ENCODE results near the gene TTR.

TTR gene

GRCh38 chr18:31617031-31617717 is 25.5 kb downstream of the TTR start:
- DNase-seq, result no peak

- DNase-seq, result no peak
Observed at GRCh38 chr18:31618801-31619200, 27.1 kb downstream of the TTR start.

GRCh38 chr18:31619291-31619690 is 27.6 kb downstream of the TTR start:
- no peak for DNase-seq

GRCh38 chr18:31624892-31625640 is 33.4 kb downstream of the TTR start:
- no peak for DNase-seq

- DNase-seq, result no peak
Observed at GRCh38 chr18:31626409-31626808, 34.7 kb downstream of the TTR start.

GRCh38 chr18:31630549-31630948 is 38.9 kb downstream of the TTR start:
- no peak for DNase-seq

GRCh38 chr18:31631526-31631925 is 39.8 kb downstream of the TTR start:
- DNase-seq, result no peak

- DNase-seq, result no peak
Observed at GRCh38 chr18:31632356-31632755, 40.7 kb downstream of the TTR start.

GRCh38 chr18:31633392-31634330 is 42.0 kb downstream of the TTR start:
- DNase-seq, result no peak

GRCh38 chr18:31634331-31634713 is 42.6 kb downstream of the TTR start:
- no peak for DNase-seq

GRCh38 chr18:31636387-31636786 is 44.7 kb downstream of the TTR start:
- no peak for DNase-seq

GRCh38 chr18:31637445-31637844 is 45.8 kb downstream of the TTR start:
- DNase-seq, result no peak

GRCh38 chr18:31643003-31643402 is 51.3 kb downstream of the TTR start:
- DNase-seq, result no peak

- DNase-seq, result no peak
Observed at GRCh38 chr18:31645411-31645810, 53.7 kb downstream of the TTR start.

- no peak for DNase-seq
Observed at GRCh38 chr18:31646332-31647126, 54.9 kb downstream of the TTR start.

- no peak for DNase-seq
Observed at GRCh38 chr18:31647127-31647753, 55.6 kb downstream of the TTR start.

Measured in DMS79 (cell line).